ENCODE results near the gene TIAM2.
"Not testable (repeated sequence)": the region's sequence is repeated elsewhere in the genome, so short reads cannot be mapped to it uniquely, and the experiment has no call there.

TIAM2 gene

DNA sequence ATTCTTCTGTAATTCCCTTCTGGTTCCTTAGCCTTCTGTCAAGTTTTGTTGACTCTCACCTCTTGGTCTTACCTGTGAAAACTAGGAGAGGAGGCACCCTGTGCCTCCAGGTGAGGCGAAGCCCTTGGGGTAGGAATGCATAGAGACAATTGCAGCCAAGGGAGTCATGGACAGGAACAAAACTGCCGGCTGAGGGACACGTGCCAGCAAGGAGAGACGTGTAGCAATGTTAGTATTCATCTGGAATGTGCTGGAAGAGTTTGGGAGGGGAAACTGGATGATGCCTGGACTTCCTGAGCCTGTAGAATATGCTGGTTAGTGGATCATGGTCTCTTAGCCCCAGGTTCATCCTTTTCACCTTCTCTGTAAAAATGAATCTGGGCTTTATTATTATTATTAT, 3.9 kb upstream of the TIAM2 start:
- no peak for DNase-seq

DNA sequence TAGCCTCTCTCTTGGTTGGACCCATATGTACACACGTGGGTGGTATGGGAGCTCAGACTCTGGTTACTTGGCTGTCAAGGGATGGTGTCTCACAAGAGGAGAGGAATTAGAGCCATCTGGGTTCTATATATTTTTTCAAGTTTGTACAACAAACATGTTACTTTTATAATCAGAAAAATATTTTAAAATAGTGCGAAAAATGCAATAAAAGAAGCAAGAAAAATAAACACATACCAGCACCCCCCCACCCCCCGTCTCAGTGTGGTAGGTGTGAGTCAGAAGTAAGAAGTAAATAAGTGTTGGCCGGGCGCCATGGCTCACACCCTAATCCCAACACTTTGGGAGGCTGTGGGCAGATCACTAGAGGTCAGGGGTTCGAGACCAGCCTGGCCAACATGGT, 2.1 kb upstream of the TIAM2 start:
- no peak for DNase-seq

DNA sequence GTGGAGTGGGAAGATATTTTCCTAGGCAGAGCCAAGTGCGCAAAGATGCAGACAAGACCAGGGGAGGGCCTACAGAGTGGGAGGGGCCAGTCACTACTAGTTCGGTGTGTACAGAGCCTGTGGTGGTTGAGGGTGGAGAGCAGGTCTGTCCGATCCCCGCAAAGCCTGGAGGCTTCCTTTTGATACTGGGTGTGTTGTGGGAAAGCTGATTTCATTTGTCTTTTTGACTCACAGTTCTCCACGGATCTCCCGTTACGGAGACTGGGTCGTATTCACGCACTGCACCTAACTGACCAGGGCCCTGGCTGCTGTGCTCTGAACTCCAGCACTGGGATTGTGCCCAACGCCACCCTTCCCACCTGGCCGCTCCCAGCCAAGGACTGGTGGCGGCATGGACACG, 1.4 kb upstream of the TIAM2 start:
- no peak for DNase-seq

DNA sequence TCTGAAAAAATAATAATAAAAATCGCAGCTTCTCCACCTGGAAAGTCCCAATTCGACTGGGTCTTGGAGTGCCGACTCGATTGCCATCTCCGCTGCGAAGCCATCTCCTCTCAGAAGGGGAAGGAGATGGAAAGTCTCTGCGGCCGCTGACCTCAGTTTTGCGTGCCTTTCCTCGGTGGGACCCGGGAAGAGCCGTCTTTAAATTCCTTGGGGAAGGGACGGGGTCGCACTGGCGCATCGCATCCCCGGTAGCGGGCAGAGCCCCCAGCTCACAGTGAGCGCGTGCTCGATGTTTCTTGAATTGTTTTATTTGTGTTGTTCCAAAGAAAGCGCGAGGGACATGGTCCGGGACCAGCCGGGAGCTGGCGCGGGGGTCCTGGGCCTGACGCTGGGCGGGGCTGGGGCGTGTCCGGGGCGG, 270 bp upstream of the TIAM2 start:
- DNase-seq, result no peak

DNA sequence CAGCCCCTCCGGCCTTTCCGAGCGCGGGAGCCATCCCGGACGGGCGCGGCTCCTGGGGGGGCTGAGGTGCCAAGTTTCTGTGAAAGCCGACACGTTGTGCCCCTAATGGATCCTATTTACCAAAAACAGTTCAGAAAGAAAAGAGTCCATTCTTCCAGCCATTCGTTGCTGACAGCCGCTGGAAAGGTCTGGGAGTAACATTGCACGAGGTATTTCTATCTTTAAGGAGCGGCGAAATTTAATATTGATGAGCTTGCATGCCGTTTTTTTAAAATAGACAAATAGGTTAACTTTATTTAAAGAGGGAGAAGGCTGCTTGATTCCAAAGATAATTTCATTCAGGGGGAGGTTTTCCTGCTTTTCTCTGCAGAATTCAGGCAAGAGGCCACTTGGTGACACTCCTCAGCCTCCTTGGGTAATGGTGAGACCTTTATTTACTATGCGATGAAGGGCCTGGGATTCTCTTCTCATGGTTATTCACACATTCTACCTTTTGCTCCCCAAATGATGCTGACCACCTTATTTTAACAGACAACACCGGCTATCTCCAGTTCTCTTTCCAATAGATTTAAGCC, 988 bp downstream of the TIAM2 start:
- DNase-seq, result no peak

DNA sequence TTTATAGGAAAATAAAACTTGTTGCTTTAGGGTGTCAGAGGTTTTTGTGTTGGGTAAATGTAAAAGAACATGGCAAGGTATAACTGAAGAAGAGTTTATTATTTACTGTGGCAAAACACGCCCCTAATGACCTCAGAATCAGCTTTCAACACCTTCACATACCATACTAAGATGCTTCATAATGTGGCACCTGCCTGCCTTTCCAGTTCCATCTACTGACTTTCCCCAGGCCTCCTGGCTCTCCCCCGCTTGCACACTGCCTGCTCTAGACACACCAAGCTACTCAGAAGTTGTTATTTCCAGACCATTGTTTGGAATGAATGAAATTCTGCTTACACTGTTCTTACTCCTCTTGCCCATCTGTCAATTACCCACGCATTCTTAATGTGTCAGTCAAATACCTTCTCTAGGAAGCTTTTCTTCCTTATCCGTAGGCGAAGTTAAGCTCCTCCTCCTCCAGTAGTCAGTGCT, 1.8 kb downstream of the TIAM2 start:
- DNase-seq, result no peak

DNA sequence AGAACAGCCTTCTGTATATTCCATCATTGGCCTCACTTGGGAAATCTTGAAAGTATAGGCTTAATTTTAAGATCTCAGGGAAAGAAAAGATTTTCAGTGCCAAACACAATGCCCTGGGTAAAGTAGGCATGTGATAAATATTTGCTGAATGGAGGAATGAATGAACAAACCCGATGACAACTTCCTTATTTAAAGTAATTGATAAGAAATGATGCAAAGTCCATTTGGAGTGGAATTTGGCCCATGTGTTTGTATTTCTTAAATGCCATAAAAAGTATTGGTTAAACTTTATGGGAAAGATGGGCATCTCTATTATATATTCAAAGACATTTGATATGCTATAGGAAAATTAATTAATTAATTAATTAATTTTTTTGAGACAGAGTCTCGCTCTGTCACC, 3.7 kb downstream of the TIAM2 start:
- no peak for DNase-seq

DNA sequence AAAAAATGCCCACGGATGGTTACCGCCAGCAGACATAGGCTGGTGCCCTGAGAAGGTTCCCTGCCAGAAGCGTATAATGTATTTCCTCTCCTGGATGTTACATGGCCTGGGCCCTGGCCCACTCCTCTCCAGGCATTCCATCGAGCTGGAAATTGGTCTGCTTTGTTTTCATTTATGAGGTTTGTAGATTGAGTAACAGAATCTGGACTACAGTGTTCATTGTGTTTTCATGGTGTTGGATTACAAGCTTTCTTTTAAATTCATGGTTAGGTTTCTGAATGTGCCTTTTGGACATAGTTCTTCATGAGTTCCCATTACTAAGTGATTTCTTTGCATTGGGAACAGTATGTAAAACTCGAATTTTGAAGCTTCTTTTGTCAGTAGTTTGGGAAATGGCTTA, 6.4 kb downstream of the TIAM2 start:
- DNase-seq, result no peak

DNA sequence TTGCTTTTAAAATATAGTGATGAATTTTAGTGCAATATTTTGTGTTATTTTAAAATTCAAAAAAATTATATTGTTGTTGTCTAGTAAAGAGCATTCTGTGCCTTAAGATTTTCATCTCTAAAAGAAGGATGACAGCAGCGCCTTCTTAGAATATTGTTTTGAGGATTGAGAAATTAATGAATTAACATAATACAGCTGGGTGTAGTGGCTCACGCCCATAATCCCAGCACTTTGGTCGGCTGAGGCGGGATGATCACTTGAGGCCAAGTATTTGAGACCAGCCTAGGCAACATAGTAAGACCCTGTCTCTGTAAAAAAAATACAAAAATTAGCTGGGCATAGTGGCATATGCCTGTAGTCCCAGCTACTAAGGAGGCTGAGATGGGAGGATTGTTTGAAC, 6.8 kb downstream of the TIAM2 start:
- no peak for DNase-seq

DNA sequence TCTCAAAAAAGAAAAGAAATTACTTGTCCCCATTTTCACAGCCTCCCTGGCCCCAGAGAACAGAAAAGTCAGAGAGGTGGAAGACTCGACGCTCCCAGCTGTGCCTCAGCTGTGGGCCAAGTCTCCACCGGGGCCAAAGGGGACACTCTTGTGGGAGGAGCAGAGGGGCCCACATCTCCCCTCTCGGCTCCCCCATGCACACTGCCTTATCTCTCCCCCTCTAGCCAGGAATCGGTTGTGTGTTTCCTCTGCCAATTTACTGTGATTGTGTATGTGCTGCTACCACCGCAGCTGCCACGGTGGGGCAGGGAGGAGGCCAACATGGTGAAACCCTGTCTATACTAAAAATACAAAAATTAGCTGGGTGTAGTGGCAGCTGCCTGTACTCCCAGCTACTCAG, 8.4 kb downstream of the TIAM2 start:
- DNase-seq, result no peak

DNA sequence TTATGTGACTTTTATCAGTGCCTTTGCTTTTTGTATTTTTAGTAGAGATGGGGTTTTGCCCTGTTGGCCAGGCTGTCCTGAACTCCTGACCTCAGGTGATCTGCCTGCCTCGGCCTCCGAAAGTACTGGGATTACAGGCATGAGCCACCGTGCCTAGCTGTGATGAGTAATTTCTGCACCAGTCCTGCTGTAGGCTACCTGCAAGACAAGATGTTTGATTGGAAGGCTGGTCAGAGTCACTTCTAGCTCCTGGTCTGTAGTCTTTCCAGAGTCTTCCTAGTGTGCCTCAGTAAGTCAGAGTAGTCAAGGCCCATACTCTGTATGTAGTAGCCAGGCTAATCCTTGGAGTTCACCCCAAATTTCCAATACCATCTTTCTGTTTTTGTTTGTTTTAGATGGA, 8.9 kb downstream of the TIAM2 start:
- no peak for DNase-seq

DNA sequence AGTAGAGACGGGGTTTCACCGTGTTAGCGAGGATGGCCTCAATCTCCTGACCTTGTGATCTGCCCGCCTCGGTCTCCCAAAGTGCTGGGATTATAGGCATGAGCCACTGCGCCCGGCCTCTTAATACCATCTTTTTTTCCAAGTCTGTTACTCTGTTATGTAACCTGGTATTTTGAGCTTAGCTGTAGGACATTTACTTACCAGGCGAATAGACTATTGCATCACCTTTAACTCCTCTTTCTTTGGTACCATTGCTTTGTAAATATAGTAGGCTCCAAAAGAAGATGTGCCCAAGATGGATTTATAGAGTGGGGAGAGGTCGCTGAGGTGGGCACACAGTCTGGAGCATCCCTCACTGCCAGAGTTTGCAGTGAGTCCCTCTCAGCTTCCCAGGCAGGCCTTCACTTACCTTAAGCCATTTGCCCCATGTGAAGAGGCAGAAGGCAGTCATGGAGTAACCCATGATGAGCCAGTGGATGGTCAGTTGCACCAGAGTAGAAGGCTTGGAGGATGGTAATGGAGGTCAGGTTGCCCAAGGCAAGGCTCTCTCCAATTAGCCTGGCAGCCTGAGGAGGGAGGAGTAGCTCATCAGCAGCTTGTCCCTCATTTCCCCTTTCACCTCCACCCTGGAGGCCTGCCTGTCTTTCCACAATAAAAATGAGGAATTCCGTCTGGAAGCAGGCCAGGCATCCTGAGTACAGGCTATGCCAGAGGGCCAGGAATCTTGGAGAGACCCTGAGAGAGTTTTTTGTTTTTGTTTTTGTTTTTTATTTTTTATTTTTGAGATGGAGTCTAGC, 9.7 kb downstream of the TIAM2 start:
- DNase-seq, result no peak

DNA sequence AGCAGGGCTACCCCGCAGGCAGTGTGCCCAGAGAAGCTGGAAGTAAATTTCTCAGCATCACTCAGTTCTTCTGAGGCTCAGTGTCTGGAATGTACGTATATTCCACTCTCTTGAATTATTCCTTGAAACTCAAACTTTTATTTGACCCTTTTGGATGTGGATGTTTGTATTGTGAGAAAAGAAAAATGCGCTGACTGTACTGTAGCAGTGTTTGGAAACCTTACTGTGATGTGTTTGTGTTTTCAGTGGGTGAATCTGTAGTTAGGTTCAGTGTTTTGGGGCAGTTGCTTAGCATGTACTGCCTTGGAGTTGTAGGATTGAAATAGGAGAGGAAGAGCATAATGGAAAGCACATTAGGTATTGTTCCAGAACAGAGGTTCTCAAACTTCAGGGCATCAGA, 13.5 kb downstream of the TIAM2 start:
- no peak for DNase-seq

DNA sequence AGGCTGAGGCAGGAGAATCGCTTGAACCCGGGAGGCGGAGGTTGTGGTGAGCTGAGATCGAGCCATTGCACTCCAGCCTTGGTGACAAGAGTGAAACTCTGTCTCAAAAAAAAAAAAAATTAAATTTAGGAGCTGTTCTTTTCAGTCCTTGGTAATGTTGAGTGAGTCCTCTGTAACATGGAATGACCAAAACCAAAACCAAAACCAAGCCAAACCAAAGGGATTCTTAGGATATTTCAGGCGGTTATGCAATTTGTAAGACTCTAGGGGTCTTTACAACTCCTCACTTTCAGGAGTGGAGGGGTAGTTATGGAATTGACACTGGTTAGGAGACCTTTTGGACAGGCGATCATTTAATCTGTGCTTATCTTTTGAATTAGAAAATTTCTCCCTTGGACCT, 15.8 kb downstream of the TIAM2 start:
- DNase-seq, result no peak

DNA sequence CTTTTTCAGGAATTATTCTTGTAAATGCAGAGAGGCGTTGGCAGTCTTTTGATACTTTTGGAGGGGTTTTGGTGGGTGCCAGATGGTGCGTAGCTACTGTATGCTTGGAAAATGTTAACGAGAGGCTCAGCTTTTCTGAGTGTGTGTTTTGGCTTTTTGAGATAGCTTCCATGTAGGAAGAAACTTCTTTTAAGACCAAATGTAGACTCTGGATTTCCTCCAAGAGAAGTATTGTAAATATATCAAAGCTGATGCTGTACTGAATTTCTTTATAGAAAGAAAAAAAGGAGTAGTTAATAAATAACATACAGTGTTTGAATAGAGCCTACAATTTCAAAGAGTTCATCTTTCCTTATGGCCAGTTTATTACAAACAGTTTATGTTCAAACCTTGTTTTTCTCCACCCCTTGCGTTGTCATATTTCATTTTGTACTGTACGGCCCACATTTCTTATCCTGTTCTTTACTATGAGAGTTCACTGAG, 16.7 kb downstream of the TIAM2 start:
- DNase-seq, result no peak

DNA sequence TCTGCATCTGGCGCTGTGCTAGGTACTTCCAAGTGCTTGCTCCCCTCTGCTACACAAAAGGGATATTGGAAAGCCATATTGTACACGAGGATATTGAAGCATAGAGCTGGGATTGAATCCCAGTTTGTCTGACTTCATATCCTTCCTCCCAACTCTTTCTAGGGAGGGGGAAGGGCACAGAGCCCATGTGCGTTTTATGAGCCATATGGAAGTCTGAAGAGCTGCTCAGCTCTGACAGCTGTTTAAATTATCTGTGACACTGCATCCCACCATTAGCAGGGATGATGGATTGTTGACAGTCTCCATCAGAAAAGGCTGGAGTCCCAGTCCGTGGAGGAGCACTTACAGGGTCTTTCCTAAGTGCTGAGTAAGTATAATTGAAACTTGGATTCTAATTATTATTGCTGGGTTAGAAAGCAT, 18.4 kb downstream of the TIAM2 start:
- no peak for DNase-seq

DNA sequence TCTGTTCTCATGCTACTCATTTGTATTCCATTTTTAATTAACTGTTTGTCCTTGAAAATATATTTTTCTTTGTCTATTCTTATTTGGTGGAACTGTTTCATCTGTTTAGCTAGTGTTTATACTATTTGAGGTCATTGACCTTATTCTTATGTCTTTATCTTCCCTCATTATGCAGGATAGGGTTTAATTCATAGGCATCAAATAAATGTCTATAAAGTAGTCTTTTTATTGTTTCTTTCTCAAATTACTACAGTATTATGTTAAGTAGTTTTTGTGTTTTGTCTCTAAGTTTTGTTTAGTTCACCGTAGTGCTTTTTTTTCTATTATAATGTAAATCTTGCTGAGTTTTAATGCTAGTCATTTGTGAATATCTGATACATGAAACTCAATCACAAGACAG, 19.0 kb downstream of the TIAM2 start:
- DNase-seq, result no peak

DNA sequence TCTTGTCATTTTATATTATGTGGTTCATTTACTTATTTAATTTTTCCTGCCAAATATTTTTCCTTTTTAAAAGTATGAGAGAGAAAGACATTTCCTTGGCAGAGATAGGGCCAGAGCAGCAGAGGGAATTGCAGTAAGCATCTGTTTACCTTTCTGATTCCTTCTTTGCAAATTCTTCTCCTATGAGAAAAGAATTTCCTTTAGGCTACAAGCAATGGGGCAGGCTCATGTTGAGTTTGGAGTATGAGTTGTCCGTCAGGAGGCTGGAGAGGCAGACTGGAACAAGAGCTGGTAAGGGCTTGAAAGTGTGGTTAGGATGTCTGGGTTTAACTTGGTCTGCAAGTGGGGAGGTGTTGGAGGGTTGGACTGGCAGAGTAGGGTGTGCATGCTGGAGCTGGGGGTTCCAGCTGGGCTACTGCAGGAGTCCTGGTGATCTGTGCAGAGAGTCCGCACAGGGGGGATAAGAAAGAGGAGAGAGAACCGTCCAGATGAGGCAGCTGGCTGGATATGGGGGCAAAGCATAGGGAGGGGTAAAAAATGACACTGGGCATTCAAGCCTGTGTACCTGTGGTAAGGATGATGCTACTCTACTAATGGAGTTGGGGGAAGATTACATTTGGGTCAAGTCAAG, 19.7 kb downstream of the TIAM2 start:
- no peak for DNase-seq

DNA sequence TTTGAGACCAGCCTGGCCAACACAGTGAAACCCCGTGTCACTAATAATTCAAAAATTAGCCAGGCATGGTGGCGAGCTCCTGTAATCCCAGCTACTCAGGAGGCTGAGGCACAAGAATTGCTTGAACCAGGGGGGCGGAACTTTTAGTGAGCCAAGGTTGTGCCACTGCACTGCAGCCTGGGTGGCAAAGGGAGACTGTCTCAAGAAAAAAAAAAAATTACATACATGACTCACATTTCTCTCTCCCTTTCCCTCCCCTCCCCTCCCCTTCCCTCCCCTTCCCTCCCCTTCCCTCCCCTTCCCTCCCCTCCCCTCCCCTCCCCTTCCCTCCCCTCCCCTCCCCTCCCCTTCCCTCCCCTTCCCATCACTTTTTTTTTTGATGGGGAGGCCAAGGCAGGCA, 23.3 kb downstream of the TIAM2 start:
- not testable (repeated sequence) for DNase-seq

DNA sequence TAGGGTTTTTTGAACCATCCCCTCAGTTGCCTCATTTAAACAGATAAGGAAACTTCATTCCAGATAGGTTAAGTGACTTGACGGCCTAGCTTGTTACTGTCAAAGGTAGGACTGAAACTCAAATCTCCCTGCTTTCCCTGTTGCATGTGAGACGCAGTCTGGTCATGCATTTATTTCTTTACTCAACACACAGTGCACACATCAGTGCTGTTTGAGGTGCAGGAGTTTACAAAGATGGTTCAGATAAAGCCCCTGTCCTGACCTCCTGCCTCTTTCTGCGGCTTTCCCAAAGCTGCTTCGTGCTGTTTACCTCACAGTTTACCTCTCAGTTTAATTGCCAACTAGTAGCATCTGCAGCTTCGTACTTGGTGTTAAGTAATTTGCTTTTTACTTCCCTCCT, 26.6 kb downstream of the TIAM2 start:
- no peak for DNase-seq

DNA sequence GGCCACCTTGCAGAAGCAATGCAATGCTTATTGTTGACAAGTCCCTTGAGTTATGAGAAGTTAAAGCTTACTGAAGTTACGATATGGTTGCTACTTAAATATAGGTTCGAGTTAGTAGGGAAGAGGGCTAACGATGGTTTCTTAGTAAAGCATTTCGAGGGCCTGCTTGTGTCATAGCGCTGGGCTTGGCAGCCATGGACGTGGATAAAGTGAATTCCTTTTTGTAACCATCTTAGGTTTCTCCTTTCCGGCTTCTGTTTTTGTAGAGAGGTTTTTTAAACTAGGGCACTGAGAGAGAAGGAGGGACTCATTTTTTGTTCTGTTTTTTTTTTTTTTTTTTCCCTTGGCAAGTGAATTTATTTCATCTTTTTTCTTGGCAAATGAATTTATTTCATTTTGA, 27.6 kb downstream of the TIAM2 start:
- no peak for DNase-seq

DNA sequence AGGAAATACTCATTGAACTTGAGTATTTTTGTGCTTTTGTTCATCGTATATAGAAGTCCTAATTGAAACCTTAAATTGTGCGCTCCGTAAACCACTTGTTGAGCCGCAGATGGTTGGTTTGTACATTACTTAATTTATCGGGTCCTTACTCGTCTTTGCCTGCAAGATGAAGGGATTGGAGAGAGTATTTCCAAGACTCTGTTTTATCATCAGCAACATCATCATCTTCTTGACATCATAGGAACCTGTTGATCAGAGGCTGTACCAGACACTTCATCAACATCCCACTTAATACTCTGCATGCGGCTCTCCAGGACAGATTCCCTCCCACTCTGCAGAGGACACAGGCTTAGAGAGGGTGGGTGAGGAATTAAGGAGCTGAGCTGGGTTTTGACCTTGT, 28.6 kb downstream of the TIAM2 start:
- no peak for DNase-seq

DNA sequence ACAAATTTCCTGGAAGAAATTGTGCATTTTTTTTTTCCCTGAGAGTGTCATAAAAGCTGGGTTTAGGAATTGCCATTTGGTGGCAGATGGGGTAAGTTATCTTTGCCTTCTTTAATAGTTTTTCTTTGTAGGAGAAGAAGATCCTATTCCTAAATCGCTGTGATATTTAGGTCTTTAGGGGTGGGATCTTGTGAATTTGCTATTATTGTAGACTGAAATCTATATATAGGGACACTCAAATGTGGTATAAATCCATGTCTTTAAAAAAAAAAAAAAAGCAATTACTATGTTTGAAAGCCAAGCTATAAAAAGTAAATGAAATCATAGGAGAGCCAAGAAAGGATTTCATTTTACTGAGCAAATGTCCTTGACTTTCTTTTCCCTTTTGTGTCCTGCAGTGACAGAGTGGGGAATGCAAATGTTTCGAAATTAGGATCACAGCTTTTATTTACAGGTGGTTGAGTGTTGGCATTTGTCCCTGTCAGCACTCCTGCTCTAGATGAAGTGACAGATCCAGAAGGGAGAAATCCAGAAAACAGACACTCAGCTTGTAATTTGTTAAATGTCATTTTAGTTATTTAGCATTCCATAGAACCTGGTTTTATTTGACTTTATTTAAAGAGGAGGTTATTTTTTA, 29.4 kb downstream of the TIAM2 start:
- DNase-seq, result no peak
